Esophagus squamous epithelium (tissue), 4 donors: ENCODE data around the gene RALBP1.

Experiments
- CTCF ChIP-seq, 6 experiments: fragments of 450-650 bp in 4 of 6; fragments of 200-600 bp in 2 of 6; sonication (generic) in 2 of 6; IDR thresholded peaks; one replicate each; pipeline ENCODE4 v1.5.1; 2016 to 2019; ENCODE audit warnings: antibody characterized with exemption in 6 of 6, mild to moderate bottlenecking in 4 of 6, moderate library complexity in 4 of 6
- POLR2A ChIP-seq, 4 donors: fragments of 450-650 bp; IDR thresholded peaks; one replicate each; pipeline ENCODE4 v1.6.1; 2017; ENCODE audit warnings: antibody characterized with exemption in 4 of 4, mild to moderate bottlenecking in 4 of 4, moderate library complexity in 3 of 4

DNA sequence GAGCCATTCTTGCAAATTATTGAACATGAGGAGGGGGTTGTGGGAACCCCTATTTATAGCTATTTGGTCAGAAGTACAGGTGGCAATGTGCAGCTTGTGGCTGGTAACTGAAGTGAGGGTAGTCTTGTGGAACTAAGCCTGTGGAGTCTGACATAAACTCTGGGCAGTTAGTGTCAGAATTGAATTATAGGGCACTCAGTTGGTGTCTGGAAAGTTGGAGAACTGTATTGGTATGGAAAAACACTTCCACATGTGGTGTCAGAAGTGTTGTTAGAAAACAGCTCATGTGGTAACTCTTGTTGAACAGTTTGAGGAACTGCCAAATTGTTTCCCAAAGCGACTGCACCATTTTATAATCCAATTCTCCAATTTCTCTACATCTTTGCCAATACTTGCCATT is 7.5 kb downstream of the RALBP1 start:
- TF ChIP-seq CTCF (IDR thresholded peaks at IDR 0.05) (no peak), POLR2A (IDR thresholded peaks at IDR 0.05) (no peak)
